Endometrium (tissue), 2 donors: ENCODE results near the gene ABCA6.
"Not testable (repeated sequence)": the region's sequence is repeated elsewhere in the genome, so short reads cannot be mapped to it uniquely, and the experiment has no call there.

ENCODE experiments used
- FAIRE-seq: peaks from 2 replicates; lab custom pipeline; 2012; peaks lifted over from hg19 to GRCh38; lab: Jason Lieb, UNC
- donor health status: control.
- donor health status: control.

The ABCA6 gene, protein sequence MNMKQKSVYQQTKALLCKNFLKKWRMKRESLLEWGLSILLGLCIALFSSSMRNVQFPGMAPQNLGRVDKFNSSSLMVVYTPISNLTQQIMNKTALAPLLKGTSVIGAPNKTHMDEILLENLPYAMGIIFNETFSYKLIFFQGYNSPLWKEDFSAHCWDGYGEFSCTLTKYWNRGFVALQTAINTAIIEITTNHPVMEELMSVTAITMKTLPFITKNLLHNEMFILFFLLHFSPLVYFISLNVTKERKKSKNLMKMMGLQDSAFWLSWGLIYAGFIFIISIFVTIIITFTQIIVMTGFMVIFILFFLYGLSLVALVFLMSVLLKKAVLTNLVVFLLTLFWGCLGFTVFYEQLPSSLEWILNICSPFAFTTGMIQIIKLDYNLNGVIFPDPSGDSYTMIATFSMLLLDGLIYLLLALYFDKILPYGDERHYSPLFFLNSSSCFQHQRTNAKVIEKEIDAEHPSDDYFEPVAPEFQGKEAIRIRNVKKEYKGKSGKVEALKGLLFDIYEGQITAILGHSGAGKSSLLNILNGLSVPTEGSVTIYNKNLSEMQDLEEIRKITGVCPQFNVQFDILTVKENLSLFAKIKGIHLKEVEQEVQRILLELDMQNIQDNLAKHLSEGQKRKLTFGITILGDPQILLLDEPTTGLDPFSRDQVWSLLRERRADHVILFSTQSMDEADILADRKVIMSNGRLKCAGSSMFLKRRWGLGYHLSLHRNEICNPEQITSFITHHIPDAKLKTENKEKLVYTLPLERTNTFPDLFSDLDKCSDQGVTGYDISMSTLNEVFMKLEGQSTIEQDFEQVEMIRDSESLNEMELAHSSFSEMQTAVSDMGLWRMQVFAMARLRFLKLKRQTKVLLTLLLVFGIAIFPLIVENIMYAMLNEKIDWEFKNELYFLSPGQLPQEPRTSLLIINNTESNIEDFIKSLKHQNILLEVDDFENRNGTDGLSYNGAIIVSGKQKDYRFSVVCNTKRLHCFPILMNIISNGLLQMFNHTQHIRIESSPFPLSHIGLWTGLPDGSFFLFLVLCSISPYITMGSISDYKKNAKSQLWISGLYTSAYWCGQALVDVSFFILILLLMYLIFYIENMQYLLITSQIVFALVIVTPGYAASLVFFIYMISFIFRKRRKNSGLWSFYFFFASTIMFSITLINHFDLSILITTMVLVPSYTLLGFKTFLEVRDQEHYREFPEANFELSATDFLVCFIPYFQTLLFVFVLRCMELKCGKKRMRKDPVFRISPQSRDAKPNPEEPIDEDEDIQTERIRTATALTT (N-terminal part only)

GRCh38 chr17:69141431-69142174, at the start of gene ABCA6:
ABCA6 (minus strand) TSS chr17:69141895; CDS start chr17:69140703, 1,192 bp downstream.
- FAIRE-seq, result no peak

- no peak for FAIRE-seq
These were observed 47.1 kb upstream of the ABCA6 start for GRCh38 chr17:69188796-69189195.

GRCh38 chr17:69188064-69188463, 46.4 kb upstream of the ABCA6 start:
- FAIRE-seq, result no peak

DNA sequence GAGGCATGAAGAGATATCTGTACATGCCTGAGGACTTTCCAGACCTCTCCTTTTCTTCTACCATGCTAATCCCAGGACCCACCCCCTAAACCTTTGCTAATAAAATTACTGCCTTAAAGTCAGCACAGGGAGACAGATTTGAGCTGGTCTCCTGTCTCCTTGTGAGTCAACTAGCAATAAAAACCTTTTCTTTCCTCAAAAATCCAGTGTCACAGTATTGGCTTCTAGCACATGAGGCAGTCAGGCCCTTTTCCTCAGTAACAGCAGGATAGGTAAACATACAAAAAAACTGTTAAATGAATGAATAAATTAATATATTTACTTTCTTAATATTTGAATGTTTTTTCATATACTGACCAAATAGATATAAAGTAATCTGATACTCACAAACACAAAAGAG, 45.6 kb upstream of the ABCA6 start:
- no peak for FAIRE-seq

DNA sequence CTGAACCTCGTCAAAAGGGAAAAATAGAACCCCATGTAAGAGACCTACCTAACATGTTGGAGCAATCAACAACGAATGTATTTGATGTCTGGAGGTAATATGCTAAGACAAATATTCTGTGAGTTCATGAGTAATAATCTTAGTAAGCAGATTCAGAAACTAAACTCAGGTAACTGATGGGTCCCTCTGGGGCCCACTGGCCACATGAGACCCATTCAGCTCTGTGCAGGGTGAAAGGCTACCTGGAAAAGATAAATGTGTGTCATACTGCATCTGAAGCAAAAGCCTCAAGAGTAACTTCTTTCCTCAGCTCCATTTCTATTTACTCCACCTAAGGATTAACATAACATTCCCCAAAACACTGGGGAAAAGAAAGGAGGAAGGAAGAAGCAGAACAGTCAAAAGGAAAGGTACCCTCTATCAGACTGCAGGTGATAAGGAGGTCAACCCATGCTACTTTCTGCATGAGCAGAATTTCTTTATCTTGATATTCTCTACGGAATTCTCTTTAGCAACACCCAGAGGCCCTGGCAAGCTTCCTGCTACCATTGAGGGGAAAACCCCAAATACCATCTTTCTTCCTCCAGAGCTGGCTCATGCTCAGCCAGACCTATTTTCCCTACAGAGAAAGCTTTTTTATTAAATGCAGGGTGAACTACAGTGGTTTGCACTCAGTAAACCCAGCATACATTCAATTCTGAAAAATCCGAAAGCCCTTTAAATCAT, 37.7 kb upstream of the ABCA6 start:
- FAIRE-seq, result no peak

DNA sequence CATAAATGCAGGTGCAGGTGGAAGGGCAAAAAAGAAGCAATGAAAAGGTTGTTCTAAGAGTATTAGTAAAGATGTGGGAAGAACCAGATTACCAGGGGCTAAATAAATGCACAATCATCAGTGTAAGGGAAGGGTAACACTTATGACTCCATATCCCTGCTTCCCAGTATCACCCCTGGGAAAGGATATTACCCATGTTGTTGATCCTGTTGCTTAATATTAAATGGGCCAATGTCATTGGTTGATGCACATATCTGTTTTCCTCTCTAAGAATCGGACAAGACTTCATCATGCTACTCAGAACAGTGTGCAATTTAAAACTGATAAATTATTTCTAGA, 34.7 kb upstream of the ABCA6 start:
- FAIRE-seq, result no peak

DNA sequence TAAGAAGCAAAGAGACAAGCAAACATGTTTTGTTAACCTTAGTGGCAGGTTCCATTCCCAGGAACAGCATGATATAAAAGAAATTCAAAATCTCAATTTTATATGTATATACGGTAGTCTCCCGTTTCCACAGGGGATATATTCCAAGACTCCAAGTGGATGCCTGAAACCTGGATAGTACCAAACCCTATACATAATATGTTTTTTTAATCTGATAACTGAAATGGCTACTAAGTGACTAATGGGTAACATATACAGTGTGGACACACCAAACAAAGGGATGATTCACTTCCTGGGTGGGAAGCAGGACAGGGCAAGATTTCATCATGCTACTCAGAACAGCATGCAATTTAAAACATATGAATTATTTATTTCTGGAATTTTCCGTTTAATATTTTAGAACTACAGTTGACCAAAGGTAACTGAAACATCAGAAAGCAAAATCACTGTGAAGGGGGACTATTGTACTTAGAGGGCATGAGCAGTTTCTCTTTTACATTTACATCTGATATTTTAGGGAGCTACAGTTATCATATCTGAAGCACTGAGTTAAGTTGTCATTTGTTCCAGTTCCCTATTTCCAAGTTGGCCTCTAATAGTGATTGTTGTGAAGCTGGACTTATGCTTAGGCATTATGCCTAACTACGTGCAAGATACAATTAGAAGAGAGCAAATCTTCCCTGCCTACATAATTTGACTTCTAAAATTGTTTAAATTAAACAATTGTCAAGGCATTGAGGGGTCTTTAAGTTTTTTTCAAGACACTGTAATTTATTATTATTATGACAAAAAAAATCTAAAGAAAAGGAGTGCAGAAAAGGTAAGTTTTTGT, 34.1 kb upstream of the ABCA6 start:
- no peak for FAIRE-seq

GRCh38 chr17:69175262-69175624, 33.5 kb upstream of the ABCA6 start:
- FAIRE-seq, result no peak

GRCh38 chr17:69173118-69173517, 31.4 kb upstream of the ABCA6 start:
- no peak for FAIRE-seq

DNA sequence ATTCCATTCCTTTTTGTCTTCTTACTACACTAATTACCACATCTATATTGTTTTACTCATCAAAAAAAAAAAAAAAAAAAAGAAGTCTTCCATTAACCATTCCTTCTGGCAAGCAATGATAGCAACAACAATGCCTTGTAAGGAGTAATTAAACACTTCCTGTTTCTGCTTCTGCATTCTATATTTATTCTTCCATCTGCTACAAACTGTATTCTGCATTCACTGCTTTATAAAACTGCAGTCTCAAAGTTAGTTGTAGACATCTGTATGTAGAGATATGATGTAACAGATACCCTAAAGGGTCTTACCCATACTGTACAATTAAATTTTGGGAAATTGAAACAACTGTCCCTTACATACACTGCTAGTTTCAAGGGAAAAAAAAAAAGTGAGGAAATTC, 28.7 kb upstream of the ABCA6 start:
- FAIRE-seq, result no peak

GRCh38 chr17:69168642-69169041, 26.9 kb upstream of the ABCA6 start:
- not testable (repeated sequence) for FAIRE-seq

DNA sequence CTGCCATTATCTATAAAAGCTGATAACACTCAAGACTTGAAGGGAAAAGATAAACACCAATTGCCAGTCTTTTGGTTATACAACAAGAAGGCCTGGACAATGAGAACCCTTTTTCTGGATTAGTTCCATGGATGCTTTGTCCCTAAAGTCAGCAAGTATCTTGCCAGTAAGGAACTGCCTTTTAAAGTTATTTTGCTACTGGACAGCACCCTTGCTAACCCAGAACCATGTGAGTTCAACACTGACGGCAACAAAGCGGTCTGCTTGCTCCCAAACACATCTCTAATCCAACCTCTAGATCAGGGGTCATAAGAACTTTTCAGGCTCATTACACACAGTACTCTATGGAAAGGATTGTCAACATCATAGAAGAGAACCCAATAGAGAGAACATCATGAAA, 25.3 kb upstream of the ABCA6 start:
- FAIRE-seq, result no peak

GRCh38 chr17:69164206-69164605, 22.5 kb upstream of the ABCA6 start:
- no peak for FAIRE-seq

DNA sequence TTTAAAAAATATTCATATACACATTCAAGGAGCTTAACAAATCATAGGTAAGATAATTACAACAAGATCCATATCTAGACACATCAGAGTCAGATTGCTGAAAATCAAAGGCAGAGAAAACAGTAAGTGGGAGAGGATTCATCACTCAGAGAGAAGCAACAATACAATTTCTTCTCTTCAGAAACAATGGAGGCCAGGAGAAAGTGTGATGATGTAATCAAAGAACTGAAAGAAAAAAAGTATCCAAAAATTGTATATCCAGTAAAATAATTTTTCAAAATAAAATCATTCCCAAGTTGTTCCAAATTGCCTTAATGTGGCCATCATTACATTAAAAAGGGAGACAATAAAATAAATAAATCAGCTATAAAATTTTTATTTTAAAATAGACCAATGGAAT, 17.7 kb upstream of the ABCA6 start:
- FAIRE-seq, result no peak

DNA sequence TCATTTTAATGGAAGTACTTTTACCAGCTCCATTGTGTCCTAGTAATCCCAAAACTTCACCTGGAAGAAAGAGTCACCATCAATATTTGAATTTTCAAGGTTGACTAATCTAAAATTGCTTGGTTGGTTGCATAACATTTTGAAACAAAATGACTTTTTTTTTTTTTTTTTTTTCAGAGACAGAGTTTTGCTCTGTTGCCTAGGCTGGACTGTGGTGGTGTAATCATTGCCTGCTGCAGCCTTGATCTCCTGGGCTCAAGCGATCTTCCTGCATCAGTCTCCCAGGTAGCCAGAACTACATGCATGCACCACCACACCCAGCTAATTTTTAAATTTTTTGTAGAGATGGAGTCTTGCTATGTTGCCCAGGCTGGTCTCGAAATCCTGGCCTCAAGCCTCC, 12.6 kb upstream of the ABCA6 start:
- FAIRE-seq, result no peak

- FAIRE-seq, result no peak
These were observed 8.6 kb upstream of the ABCA6 start for GRCh38 chr17:69150333-69150732.

GRCh38 chr17:69147460-69147859, 5.8 kb upstream of the ABCA6 start:
- no peak for FAIRE-seq

DNA sequence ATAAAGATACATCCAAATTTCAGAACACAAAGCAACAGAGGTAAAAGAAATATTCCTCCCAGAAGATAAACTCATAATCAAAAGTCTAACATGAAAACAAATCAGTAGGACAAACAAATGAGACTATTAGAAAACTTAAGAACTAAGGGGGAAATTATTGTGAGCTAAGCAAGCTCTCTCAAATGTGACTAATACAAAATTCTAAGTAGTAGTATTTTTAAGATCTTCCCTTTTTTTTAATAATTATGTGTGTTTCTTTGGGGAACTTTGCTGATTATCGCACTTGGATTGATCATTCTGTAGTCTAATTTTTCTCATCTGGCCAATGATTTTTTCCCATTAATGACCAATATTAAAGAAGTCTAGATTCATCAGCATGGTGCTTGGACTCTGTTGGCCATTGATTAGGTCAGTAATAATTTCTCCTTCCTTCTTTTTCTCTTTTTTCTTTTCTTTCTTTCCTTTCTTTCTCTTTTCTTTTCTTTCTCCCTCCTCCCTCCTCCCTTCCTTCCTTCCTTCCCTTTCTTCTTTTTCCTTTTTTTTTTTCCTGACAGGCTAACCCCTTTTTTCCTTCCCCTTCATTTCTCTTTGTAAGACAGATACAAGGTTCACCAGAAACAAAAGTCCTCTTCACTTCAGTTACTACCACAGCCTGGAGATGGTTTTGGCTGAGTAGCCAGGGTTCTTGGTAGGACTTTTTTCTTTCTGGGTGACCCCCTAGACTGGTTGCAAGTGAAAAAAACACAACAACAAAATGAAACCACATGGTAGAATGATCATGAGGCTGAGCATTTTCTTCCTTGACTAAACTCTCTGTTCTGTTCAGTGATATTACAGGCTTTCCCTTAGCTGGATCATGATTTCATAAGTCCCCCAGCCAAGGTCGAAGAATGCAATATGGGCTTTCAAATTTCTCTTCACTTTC, 2.9 kb upstream of the ABCA6 start:
- FAIRE-seq, result no peak

DNA sequence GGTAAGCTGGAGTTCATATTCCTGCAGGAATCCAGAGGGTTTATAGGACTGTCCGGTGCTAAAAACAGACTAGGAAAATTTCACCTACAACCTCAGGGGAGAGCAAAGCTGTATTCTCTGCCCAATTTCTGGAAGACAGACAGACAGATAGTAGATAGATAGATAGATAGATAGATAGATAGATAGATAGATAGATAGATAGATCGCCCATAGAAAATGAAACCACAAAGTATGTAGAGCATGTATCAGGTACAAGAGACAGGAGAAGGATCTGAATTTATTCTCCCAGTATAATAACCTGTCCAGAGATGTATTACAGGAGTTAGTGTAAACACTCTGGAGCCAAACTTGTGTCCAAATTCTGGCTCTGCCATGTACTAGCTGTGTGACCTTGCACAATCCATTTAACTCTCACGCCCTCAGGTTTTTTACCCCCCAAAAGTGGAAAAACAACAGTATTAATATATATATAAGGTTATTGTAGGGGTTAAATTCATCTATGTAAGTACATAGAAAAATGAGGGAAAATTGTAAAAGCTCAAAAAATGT, 2.1 kb upstream of the ABCA6 start:
- FAIRE-seq, result no peak
